Liver (tissue), 9 donors: ENCODE results near the gene FZD7. TPM values are rescaled to one million over a fixed set of nuclear protein-coding genes. Genes with fewer than 3 reads are reported as not detected.

Experiments
- DNase-seq: peaks from one replicate; pipeline ENCODE4 v3.0.0-alpha.2; 2017; ENCODE audit warnings: low spot score
- H3K27ac ChIP-seq, 2 donors: one replicate each; pipeline ENCODE4 v1.7.0; 2013; ENCODE audit warnings: inconsistent platforms in 2 of 2, low read length in 2 of 2, control low read depth in 1 of 2, low read depth in 1 of 2, mild to moderate bottlenecking in 1 of 2
- H3K27me3 ChIP-seq, 4 donors: one replicate each; pipeline versions ENCODE4 v1.6.1 to v1.7.0; 2013; ENCODE audit warnings: low read length in 3 of 4, inconsistent platforms in 1 of 4, mild to moderate bottlenecking in 1 of 4, moderate library complexity in 1 of 4; ENCODE audit not compliant: control insufficient read depth in 4 of 4, insufficient read depth in 4 of 4
- H3K36me3 ChIP-seq, 4 donors: one replicate each; pipeline versions ENCODE4 v1.6.1 to v1.7.0; 2013; ENCODE audit warnings: low read length in 3 of 4, mild to moderate bottlenecking in 3 of 4, low read depth in 1 of 4, moderate library complexity in 1 of 4; ENCODE audit not compliant: control insufficient read depth in 4 of 4, insufficient read depth in 3 of 4
- H3K4me1 ChIP-seq, 4 donors: one replicate each; pipeline versions ENCODE4 v1.6.1 to v1.7.0; 2013; ENCODE audit warnings: low read length in 3 of 4, mild to moderate bottlenecking in 3 of 4, moderate library complexity in 1 of 4; ENCODE audit not compliant: control insufficient read depth in 4 of 4, insufficient read depth in 4 of 4
- H3K4me3 ChIP-seq, 3 donors: one replicate each; pipeline versions ENCODE4 v1.6.1 to v1.7.0; 2013; ENCODE audit warnings: low read length in 3 of 3, control low read depth in 1 of 3, low read depth in 1 of 3, mild to moderate bottlenecking in 1 of 3
- H3K9ac ChIP-seq, 2 donors: one replicate each; pipeline ENCODE4 v1.7.0; 2013; ENCODE audit warnings: low read length in 2 of 2, mild to moderate bottlenecking in 2 of 2, moderate library complexity in 2 of 2, control low read depth in 1 of 2, low read depth in 1 of 2
- H3K9me3 ChIP-seq, 4 donors: one replicate each; pipeline versions ENCODE4 v1.6.1 to v1.7.0; 2013; ENCODE audit warnings: low read length in 3 of 4; ENCODE audit not compliant: control insufficient read depth in 4 of 4
- ATF3 ChIP-seq: IDR thresholded peaks from 2 replicates; pipeline ENCODE4 v1.6.1; 2016; ENCODE audit warnings: antibody characterized with exemption
- EGR1 ChIP-seq, 2 donors: IDR thresholded peaks; 2 replicates each; pipeline ENCODE4 v1.6.1; 2016 to 2018; ENCODE audit warnings: antibody characterized with exemption in 2 of 2, low read depth in 2 of 2
- FOXA1 ChIP-seq: IDR thresholded peaks from 2 replicates; pipeline ENCODE4 v1.6.1; 2016; ENCODE audit warnings: antibody characterized with exemption
- FOXA2 ChIP-seq: IDR thresholded peaks from 2 replicates; pipeline ENCODE4 v1.6.1; 2016; ENCODE audit warnings: antibody characterized with exemption
- GABPA ChIP-seq, 2 donors: IDR thresholded peaks in 1 of 2; conservative IDR thresholded peaks in 1 of 2; 2 replicates each; pipeline ENCODE4 v1.6.1; 2016; ENCODE audit warnings: antibody characterized with exemption in 2 of 2, mild to moderate bottlenecking in 1 of 2, moderate library complexity in 1 of 2
- HNF4A ChIP-seq, 2 donors: conservative IDR thresholded peaks; 2 replicates each; pipeline ENCODE4 v1.6.1; 2016; ENCODE audit warnings: antibody characterized with exemption in 2 of 2, mild to moderate bottlenecking in 2 of 2
- HNF4G ChIP-seq: IDR thresholded peaks from 2 replicates; pipeline ENCODE4 v1.6.1; 2016; ENCODE audit warnings: antibody characterized with exemption
- JUND ChIP-seq, 2 donors: IDR thresholded peaks; 2 replicates each; pipeline ENCODE4 v1.6.1; 2016; ENCODE audit warnings: antibody characterized with exemption in 2 of 2
- NR2F2 ChIP-seq: IDR thresholded peaks from 2 replicates; pipeline ENCODE4 v1.6.1; 2016; ENCODE audit warnings: antibody characterized with exemption
- RAD21 ChIP-seq, 2 donors: IDR thresholded peaks; 2 replicates each; pipeline ENCODE4 v1.6.1; 2016; ENCODE audit warnings: antibody characterized with exemption in 2 of 2, mild to moderate bottlenecking in 2 of 2
- REST ChIP-seq: IDR thresholded peaks from 2 replicates; pipeline ENCODE4 v1.6.1; 2016; ENCODE audit warnings: antibody characterized with exemption, mild to moderate bottlenecking
- RXRA ChIP-seq, 2 donors: IDR thresholded peaks; 2 replicates each; pipeline ENCODE4 v1.6.1; 2017 to 2018; ENCODE audit warnings: antibody characterized with exemption in 2 of 2, mild to moderate bottlenecking in 1 of 2
- SP1 ChIP-seq: IDR thresholded peaks from 2 replicates; pipeline ENCODE4 v1.6.1; 2018; ENCODE audit warnings: antibody characterized with exemption, mild to moderate bottlenecking
- TAF1 ChIP-seq: conservative IDR thresholded peaks from 2 replicates; pipeline ENCODE4 v1.6.1; 2016; ENCODE audit warnings: antibody characterized with exemption, mild to moderate bottlenecking
- YY1 ChIP-seq: IDR thresholded peaks from 2 replicates; pipeline ENCODE4 v1.6.1; 2016; ENCODE audit warnings: antibody characterized with exemption, mild to moderate bottlenecking
- WGBS: extraction: QIAGEN DNeasy Blood & Tissue Kit; methylation state at CpG from one replicate; pipeline ENCODE4 v1.1.7; 2013; 5-methylcytosine and 5-hydroxymethylcytosine counted together
- polyA plus RNA-seq, 2 donors: library from polyadenylated mRNA; stranded (reverse) in 1 of 2; unstranded in 1 of 2; fragments of 200-250 nt in 1 of 2; fragments of >200 nt in 1 of 2; fragmentation: Nextera tagmentation in 1 of 2; extraction: Ambion mirVana in 1 of 2; gene quantifications; one replicate each; pipeline versions ENCODE4 v1.2.1 to v1.2.3, GENCODE V29; 2013 to 2015
- total RNA-seq, 2 donors: library from RNA; depleted of rRNA; stranded (reverse); fragments of >200 nt; gene quantifications; one replicate each; pipeline ENCODE4 v1.2.3, GENCODE V29; 2014
- TF ChIP-seq, protein P1 (sequence below): fragments of 150-350 bp; IDR thresholded peaks from 2 replicates; pipeline ENCODE4 v1.5.1; 2017; ENCODE audit warnings: improper control_type of control experiment, low read depth, low read length; ENCODE audit not compliant: missing input control
- TF ChIP-seq, protein P2 (sequence below): IDR thresholded peaks from 2 replicates; pipeline ENCODE4 v1.6.1; 2016; ENCODE audit warnings: antibody characterized with exemption
- TF ChIP-seq, protein P3 (sequence below): IDR thresholded peaks from 2 replicates; pipeline ENCODE4 v1.6.1; 2016; ENCODE audit warnings: antibody characterized with exemption
- donor health status: healthy.
- donor health status: healthy.
- donor health status: healthy.
- donor health status: healthy.
- donor health status: healthy.

The FZD7 gene
- total and polyA plus RNA-seq, 4 donors: 0.21 to 1.5 (median 0.92) TPM

DNA sequence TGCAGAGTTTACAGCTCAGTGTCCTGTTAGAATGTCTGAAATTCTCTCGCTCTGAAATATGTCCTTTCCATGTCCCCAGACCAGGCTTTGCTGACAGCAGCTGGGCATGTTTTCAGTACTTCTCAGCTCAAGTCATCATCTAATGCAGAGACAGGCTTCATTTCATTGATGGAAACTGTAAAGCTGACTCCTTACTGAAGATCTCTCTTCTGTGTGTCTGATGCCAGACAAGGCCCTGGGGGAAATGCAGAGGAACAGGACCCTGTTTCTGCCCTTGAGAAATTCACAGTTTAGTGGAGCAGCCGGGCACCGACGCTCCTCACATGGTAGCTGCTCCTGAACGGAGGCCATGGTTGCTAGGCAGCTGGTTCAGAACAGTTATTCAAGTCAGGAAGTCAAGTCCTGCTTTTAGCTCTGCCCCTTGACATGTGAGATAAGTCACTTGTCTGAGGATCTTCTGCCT, 24.6 kb upstream of the FZD7 start:
- Histone ChIP-seq H3K4me1 (no peaks in the 10 kb centered on the region), H3K36me3 (no peaks in the 10 kb centered on the region), H3K4me3 (no peak overlapping the region), H3K27me3 (peaks cover 0 to 8% (median under 1%) of the 10 kb centered on the region in 4 donors), H3K9ac (no peak overlapping the region), H3K9me3 (no peaks in the 10 kb centered on the region), H3K27ac (no peak overlapping the region)
- DNase-seq: no peak
- 75% methylated on average over 5 of the region's 5 CpGs for WGBS
- TF ChIP-seq GABPA (IDR thresholded peaks at IDR 0.05 in 1 of 2, conservative IDR thresholded peaks at IDR 0.05 in 1 of 2) (no peak), RAD21 (IDR thresholded peaks at IDR 0.05) (no peak), REST (no peak), FOXA2 (no peak), EGR1 (IDR thresholded peaks at IDR 0.05; ENCODE audit: low read depth in 2 of 2) (no peak), YY1 (no peak), RXRA (IDR thresholded peaks at IDR 0.05) (no peak), NR2F2 (no peak), JUND (IDR thresholded peaks at IDR 0.05) (no peak), HNF4A (conservative IDR thresholded peaks at IDR 0.05) (no peak), ATF3 (no peak), HNF4G (no peak), FOXA1 (no peak), SP1 (no peak), TAF1 (no peak)
- TF ChIP-seq, protein P1, sequence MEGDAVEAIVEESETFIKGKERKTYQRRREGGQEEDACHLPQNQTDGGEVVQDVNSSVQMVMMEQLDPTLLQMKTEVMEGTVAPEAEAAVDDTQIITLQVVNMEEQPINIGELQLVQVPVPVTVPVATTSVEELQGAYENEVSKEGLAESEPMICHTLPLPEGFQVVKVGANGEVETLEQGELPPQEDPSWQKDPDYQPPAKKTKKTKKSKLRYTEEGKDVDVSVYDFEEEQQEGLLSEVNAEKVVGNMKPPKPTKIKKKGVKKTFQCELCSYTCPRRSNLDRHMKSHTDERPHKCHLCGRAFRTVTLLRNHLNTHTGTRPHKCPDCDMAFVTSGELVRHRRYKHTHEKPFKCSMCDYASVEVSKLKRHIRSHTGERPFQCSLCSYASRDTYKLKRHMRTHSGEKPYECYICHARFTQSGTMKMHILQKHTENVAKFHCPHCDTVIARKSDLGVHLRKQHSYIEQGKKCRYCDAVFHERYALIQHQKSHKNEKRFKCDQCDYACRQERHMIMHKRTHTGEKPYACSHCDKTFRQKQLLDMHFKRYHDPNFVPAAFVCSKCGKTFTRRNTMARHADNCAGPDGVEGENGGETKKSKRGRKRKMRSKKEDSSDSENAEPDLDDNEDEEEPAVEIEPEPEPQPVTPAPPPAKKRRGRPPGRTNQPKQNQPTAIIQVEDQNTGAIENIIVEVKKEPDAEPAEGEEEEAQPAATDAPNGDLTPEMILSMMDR: no peak
- TF ChIP-seq, protein P2, sequence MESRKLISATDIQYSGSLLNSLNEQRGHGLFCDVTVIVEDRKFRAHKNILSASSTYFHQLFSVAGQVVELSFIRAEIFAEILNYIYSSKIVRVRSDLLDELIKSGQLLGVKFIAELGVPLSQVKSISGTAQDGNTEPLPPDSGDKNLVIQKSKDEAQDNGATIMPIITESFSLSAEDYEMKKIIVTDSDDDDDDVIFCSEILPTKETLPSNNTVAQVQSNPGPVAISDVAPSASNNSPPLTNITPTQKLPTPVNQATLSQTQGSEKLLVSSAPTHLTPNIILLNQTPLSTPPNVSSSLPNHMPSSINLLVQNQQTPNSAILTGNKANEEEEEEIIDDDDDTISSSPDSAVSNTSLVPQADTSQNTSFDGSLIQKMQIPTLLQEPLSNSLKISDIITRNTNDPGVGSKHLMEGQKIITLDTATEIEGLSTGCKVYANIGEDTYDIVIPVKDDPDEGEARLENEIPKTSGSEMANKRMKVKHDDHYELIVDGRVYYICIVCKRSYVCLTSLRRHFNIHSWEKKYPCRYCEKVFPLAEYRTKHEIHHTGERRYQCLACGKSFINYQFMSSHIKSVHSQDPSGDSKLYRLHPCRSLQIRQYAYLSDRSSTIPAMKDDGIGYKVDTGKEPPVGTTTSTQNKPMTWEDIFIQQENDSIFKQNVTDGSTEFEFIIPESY: no peak
- TF ChIP-seq, protein P3, sequence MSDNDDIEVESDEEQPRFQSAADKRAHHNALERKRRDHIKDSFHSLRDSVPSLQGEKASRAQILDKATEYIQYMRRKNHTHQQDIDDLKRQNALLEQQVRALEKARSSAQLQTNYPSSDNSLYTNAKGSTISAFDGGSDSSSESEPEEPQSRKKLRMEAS: no peak
